ENCODE measurements around the gene UBE2D1. TPM values are rescaled to one million over a fixed set of nuclear protein-coding genes. Genes with fewer than 3 reads are reported as not detected.

Gene UBE2D1
- total and polyA plus RNA-seq, 2 experiments from 2014 or later, result 22.1 to 26.6 TPM

- H3K4me2 ChIP-seq, result no peak overlapping the region
- no peaks in the 10 kb centered on the region for H3K4me1 ChIP-seq (ENCODE audit: insufficient read depth)
- H3K4me3 ChIP-seq, result no peak overlapping the region
- WGBS (ENCODE audit: low lambda C conversion rate, missing lambda C conversion rate), result 77% methylated on average over 2 of the region's 2 CpGs
- no peak overlapping the region for H2AFZ ChIP-seq
- TF ChIP-seq EZH2phosphoT487 (IDR thresholded peaks at IDR 0.05; ENCODE audit: low read depth, severe bottlenecking, unreplicated experiment) (no peak), EZH2 (IDR thresholded peaks at IDR 0.05; ENCODE audit: borderline replicate concordance) (no peak)
- TF ChIP-seq, protein P1, sequence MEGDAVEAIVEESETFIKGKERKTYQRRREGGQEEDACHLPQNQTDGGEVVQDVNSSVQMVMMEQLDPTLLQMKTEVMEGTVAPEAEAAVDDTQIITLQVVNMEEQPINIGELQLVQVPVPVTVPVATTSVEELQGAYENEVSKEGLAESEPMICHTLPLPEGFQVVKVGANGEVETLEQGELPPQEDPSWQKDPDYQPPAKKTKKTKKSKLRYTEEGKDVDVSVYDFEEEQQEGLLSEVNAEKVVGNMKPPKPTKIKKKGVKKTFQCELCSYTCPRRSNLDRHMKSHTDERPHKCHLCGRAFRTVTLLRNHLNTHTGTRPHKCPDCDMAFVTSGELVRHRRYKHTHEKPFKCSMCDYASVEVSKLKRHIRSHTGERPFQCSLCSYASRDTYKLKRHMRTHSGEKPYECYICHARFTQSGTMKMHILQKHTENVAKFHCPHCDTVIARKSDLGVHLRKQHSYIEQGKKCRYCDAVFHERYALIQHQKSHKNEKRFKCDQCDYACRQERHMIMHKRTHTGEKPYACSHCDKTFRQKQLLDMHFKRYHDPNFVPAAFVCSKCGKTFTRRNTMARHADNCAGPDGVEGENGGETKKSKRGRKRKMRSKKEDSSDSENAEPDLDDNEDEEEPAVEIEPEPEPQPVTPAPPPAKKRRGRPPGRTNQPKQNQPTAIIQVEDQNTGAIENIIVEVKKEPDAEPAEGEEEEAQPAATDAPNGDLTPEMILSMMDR (IDR thresholded peaks at IDR 0.05; ENCODE audit: poor library complexity), result no peak
- H3K79me2 ChIP-seq, result peaks cover 49% of the 10 kb centered on the region
- H3K27me3 ChIP-seq, result no peaks in the 10 kb centered on the region
- H4K20me1 ChIP-seq (ENCODE audit: insufficient read depth, poor library complexity, severe bottlenecking), result no peaks in the 10 kb centered on the region
- no peaks in the 10 kb centered on the region for H3K36me3 ChIP-seq (replicated peaks; ENCODE audit: insufficient read depth, low read depth)
- no peaks in the 10 kb centered on the region for H3K9me2 ChIP-seq (replicated peaks; ENCODE audit: insufficient read depth)
- DNase-seq (ENCODE audit: low spot score), result no peak
- no peaks in the 10 kb centered on the region for H3K9me3 ChIP-seq (ENCODE audit: low read depth)
- H3K27ac ChIP-seq, result no peak overlapping the region
Measured at GRCh38 chr10:58356756-58357155, 21.9 kb downstream of the UBE2D1 start.

- Histone ChIP-seq H3K9me3 (ENCODE audit: low read depth) (no peaks in the 10 kb centered on the region), H3K27me3 (no peaks in the 10 kb centered on the region), H2AFZ (no peak overlapping the region), H4K20me1 (ENCODE audit: insufficient read depth, poor library complexity, severe bottlenecking) (no peaks in the 10 kb centered on the region), H3K36me3 (replicated peaks; ENCODE audit: insufficient read depth, low read depth) (no peaks in the 10 kb centered on the region), H3K79me2 (peaks cover 40% of the 10 kb centered on the region), H3K4me3 (no peak overlapping the region), H3K4me1 (ENCODE audit: insufficient read depth) (peaks cover 6% of the 10 kb centered on the region), H3K9me2 (replicated peaks; ENCODE audit: insufficient read depth) (no peaks in the 10 kb centered on the region), H3K4me2 (no peak overlapping the region), H3K27ac (no peak overlapping the region)
- TF ChIP-seq, protein P1 (IDR thresholded peaks at IDR 0.05; ENCODE audit: poor library complexity), result no peak
- TF ChIP-seq EZH2 (IDR thresholded peaks at IDR 0.05; ENCODE audit: borderline replicate concordance), result no peak
- 92% methylated on average over 4 of the region's 4 CpGs for WGBS (ENCODE audit: low lambda C conversion rate, missing lambda C conversion rate)
- no peak for DNase-seq (ENCODE audit: low spot score)
Measured at GRCh38 chr10:58358314-58358933, 23.6 kb downstream of the UBE2D1 start.

DNA sequence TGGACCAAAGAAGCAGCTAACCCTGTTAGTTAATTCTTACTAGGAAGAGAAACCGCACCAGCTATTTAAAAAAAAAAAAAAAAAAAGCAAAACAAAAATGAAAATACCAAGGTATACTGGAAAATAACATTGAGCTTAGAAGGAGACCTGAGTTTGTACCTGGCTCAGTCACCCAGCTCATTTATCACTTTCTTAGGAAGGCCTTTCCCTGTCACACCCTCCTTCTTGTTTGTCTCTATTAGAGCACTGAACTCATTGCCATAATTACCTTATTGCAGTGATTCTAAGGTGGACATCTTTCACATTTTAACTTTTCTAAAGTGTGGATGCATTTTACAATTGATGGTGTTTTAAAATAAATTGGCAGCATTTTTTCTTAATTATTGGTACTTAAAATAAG lies 24.1 kb downstream of the UBE2D1 start:
- no peak for DNase-seq (ENCODE audit: low spot score)
- WGBS (ENCODE audit: low lambda C conversion rate, missing lambda C conversion rate), result 78% methylated on average over 1 of the region's 1 CpG
- H3K27ac ChIP-seq, result no peak overlapping the region
- peaks cover 6% of the 10 kb centered on the region for H3K4me1 ChIP-seq (ENCODE audit: insufficient read depth)
- H3K27me3 ChIP-seq, result no peaks in the 10 kb centered on the region
- no peaks in the 10 kb centered on the region for H3K9me3 ChIP-seq (ENCODE audit: low read depth)
- H4K20me1 ChIP-seq (ENCODE audit: insufficient read depth, poor library complexity, severe bottlenecking), result no peaks in the 10 kb centered on the region
- H2AFZ ChIP-seq, result no peak overlapping the region
- H3K4me2 ChIP-seq, result no peak overlapping the region
- TF ChIP-seq, protein P1 (IDR thresholded peaks at IDR 0.05; ENCODE audit: poor library complexity), result no peak
- TF ChIP-seq EZH2 (IDR thresholded peaks at IDR 0.05; ENCODE audit: borderline replicate concordance), result no peak
- TF ChIP-seq EZH2phosphoT487 (IDR thresholded peaks at IDR 0.05; ENCODE audit: low read depth, severe bottlenecking, unreplicated experiment), result no peak
- H3K36me3 ChIP-seq (replicated peaks; ENCODE audit: insufficient read depth, low read depth), result no peaks in the 10 kb centered on the region
- peaks cover 39% of the 10 kb centered on the region for H3K79me2 ChIP-seq
- no peak overlapping the region for H3K4me3 ChIP-seq
- no peaks in the 10 kb centered on the region for H3K9me2 ChIP-seq (replicated peaks; ENCODE audit: insufficient read depth)
